H1 (cell line): ENCODE measurements around the gene FBH1. TPM values are rescaled to one million over a fixed set of nuclear protein-coding genes. Genes with fewer than 3 reads are reported as not detected.
"Not testable (repeated sequence)": the region's sequence is repeated elsewhere in the genome, so short reads cannot be mapped to it uniquely, and the experiment has no call there.

Experiments used
- CTCF ChIA-PET: fragments of 300-600 bp; sonication (Branson Sonifier 250); formaldehyde crosslinking; loops from one replicate; lab custom pipeline; 2021; ENCODE audit not compliant: partially characterized antibody; lab: Charles Lee
- POLR2A ChIA-PET: fragments of 300-600 bp; sonication (Branson Sonifier 250); formaldehyde crosslinking; loops from one replicate; lab custom pipeline; 2021; ENCODE audit warnings: inconsistent platforms; ENCODE audit not compliant: partially characterized antibody; lab: Charles Lee
- DNase-seq, 2 experiments: peaks; one replicate each; pipeline versions ENCODE4 v3.0.0 to v3.0.0-alpha.2; 2010 to 2022; ENCODE audit warnings: low spot score in 2 of 2, low read depth in 1 of 2, mixed read lengths in 1 of 2
- FAIRE-seq: peaks from 2 replicates; lab custom pipeline; 2011; peaks lifted over from hg19 to GRCh38; lab: Jason Lieb, UNC
- H2AFZ ChIP-seq: 2 replicates; pipeline ENCODE4 v1.8.1; 2012; ENCODE audit warnings: low read length, inconsistent platforms
- H2AK5ac ChIP-seq: 2 replicates; pipeline ENCODE4 v1.6.1; 2013; ENCODE audit warnings: low read depth, low read length
- H2BK120ac ChIP-seq: replicated peaks from 2 replicates; pipeline ENCODE3; 2013; ENCODE audit warnings: low read depth, low read length, inconsistent platforms
- H2BK12ac ChIP-seq: 2 replicates; pipeline ENCODE4 v1.6.1; 2013; ENCODE audit warnings: low read depth, low read length
- H2BK15ac ChIP-seq: 2 replicates; pipeline ENCODE4 v1.6.1; 2013; ENCODE audit warnings: low read length
- H2BK20ac ChIP-seq: 2 replicates; pipeline ENCODE4 v1.6.1; 2013; ENCODE audit warnings: low read length
- H2BK5ac ChIP-seq: 2 replicates; pipeline ENCODE4 v1.6.1; 2013; ENCODE audit warnings: low read depth, low read length
- H3K14ac ChIP-seq: 2 replicates; pipeline ENCODE4 v1.6.1; 2013; ENCODE audit warnings: inconsistent platforms; ENCODE audit not compliant: insufficient read length
- H3K18ac ChIP-seq: 2 replicates; pipeline ENCODE4 v1.6.1; 2013; ENCODE audit warnings: low read length; ENCODE audit errors: extremely low read depth
- H3K23ac ChIP-seq: 2 replicates; pipeline ENCODE4 v1.6.1; 2013; ENCODE audit warnings: inconsistent platforms; ENCODE audit not compliant: insufficient read length
- H3K23me2 ChIP-seq: 2 replicates; pipeline ENCODE4 v1.6.1; 2013; ENCODE audit warnings: low read depth, low read length
- H3K27ac ChIP-seq: 2 replicates; pipeline ENCODE4 v1.6.1; 2011; ENCODE audit warnings: low read depth, low read length, inconsistent platforms
- H3K27me3 ChIP-seq, 4 experiments: replicated peaks in 1 of 4; 1 replicate in 1 of 4; 2 replicates in 3 of 4; pipeline versions ENCODE4 v1.6.1 to v1.8.1; 2011 to 2013; ENCODE audit warnings: low read length in 3 of 4, mild to moderate bottlenecking in 3 of 4, inconsistent platforms in 2 of 4, mixed read lengths in 2 of 4, moderate library complexity in 1 of 4; ENCODE audit not compliant: control insufficient read depth in 3 of 4, insufficient read depth in 3 of 4; ENCODE audit errors: extremely low read depth in 1 of 4
- H3K36me3 ChIP-seq, 4 experiments: 2 replicates each; pipeline versions ENCODE4 v1.6.1 to v1.8.1; 2011 to 2013; ENCODE audit warnings: mild to moderate bottlenecking in 4 of 4, low read length in 3 of 4, moderate library complexity in 2 of 4, control low read depth in 1 of 4, inconsistent platforms in 1 of 4; ENCODE audit not compliant: insufficient read depth in 4 of 4, control insufficient read depth in 2 of 4
- H3K4ac ChIP-seq: replicated peaks from 2 replicates; pipeline ENCODE3; 2013; ENCODE audit warnings: low read length, low read depth, mixed read lengths, inconsistent platforms; ENCODE audit not compliant: insufficient read length
- H3K4me1 ChIP-seq, 4 experiments: replicated peaks in 1 of 4; 1 replicate in 1 of 4; 2 replicates in 3 of 4; pipeline versions ENCODE4 v1.6.1 to v1.8.1; 2011 to 2013; ENCODE audit warnings: low read length in 3 of 4, inconsistent platforms in 2 of 4, mixed read lengths in 1 of 4; ENCODE audit not compliant: insufficient read depth in 4 of 4, control insufficient read depth in 3 of 4
- H3K4me2 ChIP-seq, 2 experiments: 2 replicates each; pipeline versions ENCODE4 v1.6.1 to v1.8.1; 2011 to 2013; ENCODE audit warnings: low read depth in 2 of 2, low read length in 2 of 2, control low read depth in 1 of 2, inconsistent platforms in 1 of 2, mild to moderate bottlenecking in 1 of 2; ENCODE audit not compliant: insufficient read depth in 1 of 2
- H3K4me3 ChIP-seq, 4 experiments: fragments of 200-600, 300-600 bp in 1 of 4; sonication (generic), shearing (Covaris generic), sonication (Bioruptor Twin) in 1 of 4; 2 replicates each; pipeline versions ENCODE4 v1.5.1 to v1.8.1; 2011 to 2016; ENCODE audit warnings: low read length in 4 of 4, low read depth in 3 of 4, control low read depth in 2 of 4, inconsistent platforms in 2 of 4, mild to moderate bottlenecking in 2 of 4, mixed read lengths in 1 of 4, moderate library complexity in 1 of 4; ENCODE audit not compliant: insufficient read depth in 2 of 4; ENCODE audit errors: extremely low read depth in 1 of 4
- H3K56ac ChIP-seq: replicated peaks from 2 replicates; pipeline ENCODE3; 2013; ENCODE audit warnings: low read depth, mild to moderate bottlenecking, mixed read lengths, low read length, inconsistent platforms; ENCODE audit not compliant: insufficient read length
- H3K79me1 ChIP-seq: 2 replicates; pipeline ENCODE4 v1.6.1; 2013; ENCODE audit warnings: low read depth, low read length, control low read depth
- H3K79me2 ChIP-seq, 2 experiments: 2 replicates each; pipeline versions ENCODE4 v1.6.1 to v1.8.1; 2012 to 2013; ENCODE audit warnings: low read length in 2 of 2, mild to moderate bottlenecking in 2 of 2, inconsistent platforms in 1 of 2; ENCODE audit not compliant: insufficient read depth in 2 of 2, control insufficient read depth in 1 of 2
- H3K9ac ChIP-seq, 4 experiments: replicated peaks in 1 of 4; 1 replicate in 1 of 4; 2 replicates in 3 of 4; pipeline versions ENCODE4 v1.6.1 to v1.8.1; 2011 to 2013; ENCODE audit warnings: low read depth in 3 of 4, low read length in 3 of 4, control low read depth in 2 of 4, mild to moderate bottlenecking in 2 of 4, moderate library complexity in 2 of 4, inconsistent platforms in 1 of 4; ENCODE audit errors: extremely low read depth in 1 of 4
- H3K9me3 ChIP-seq, 2 experiments: 2 replicates each; pipeline versions ENCODE4 v1.6.1 to v1.8.1; 2012 to 2013; ENCODE audit warnings: mild to moderate bottlenecking in 2 of 2, moderate library complexity in 2 of 2, control low read depth in 1 of 2, inconsistent platforms in 1 of 2, low read depth in 1 of 2, low read length in 1 of 2, mixed read lengths in 1 of 2; ENCODE audit not compliant: insufficient read depth in 2 of 2
- H4K20me1 ChIP-seq, 2 experiments: replicated peaks in 1 of 2; 2 replicates each; pipeline versions ENCODE3 to v1.8.1; 2011 to 2013; ENCODE audit warnings: inconsistent platforms in 2 of 2, low read length in 2 of 2, mild to moderate bottlenecking in 1 of 2; ENCODE audit not compliant: insufficient read depth in 2 of 2, control insufficient read depth in 1 of 2
- H4K5ac ChIP-seq: 2 replicates; pipeline ENCODE4 v1.6.1; 2013; ENCODE audit warnings: low read length, low read depth, mixed read lengths, inconsistent platforms; ENCODE audit not compliant: insufficient read length
- H4K8ac ChIP-seq: 2 replicates; pipeline ENCODE4 v1.8.0; 2013; ENCODE audit warnings: mild to moderate bottlenecking, moderate library complexity, low read length, inconsistent platforms; ENCODE audit not compliant: insufficient read depth; ENCODE audit errors: extremely low read depth
- H4K91ac ChIP-seq: replicated peaks from 2 replicates; pipeline ENCODE3; 2013; ENCODE audit warnings: low read length, mixed read lengths, inconsistent platforms; ENCODE audit not compliant: insufficient read length
- WGBS, 2 experiments: shearing (Covaris generic) in 1 of 2; methylation state at CpG; one replicate each; pipeline versions ENCODE4 v1.1.6 to v1.1.7; 2013 to 2015; ENCODE audit warnings: low lambda C conversion rate in 2 of 2, mixed read lengths in 2 of 2, inconsistent platforms in 1 of 2, low coverage in 1 of 2, missing lambda C conversion rate in 1 of 2; ENCODE audit not compliant: insufficient replicate concordance in 2 of 2, insufficient coverage in 1 of 2, insufficient read length in 1 of 2; ENCODE audit errors: extremely low coverage in 1 of 2, missing lambda C conversion rate in 1 of 2; 5-methylcytosine and 5-hydroxymethylcytosine counted together
- polyA plus RNA-seq, 7 experiments: library from polyadenylated mRNA; depleted of rRNA in 3 of 7; stranded (reverse) in 5 of 7; unstranded in 2 of 7; fragments of >200 nt in 5 of 7; fragments of 200-250 nt in 2 of 7; gene quantifications; 1 replicate in 5 of 7; 2 replicates in 1 of 7; 4 replicates in 1 of 7; pipeline versions ENCODE4 v1.2.1 to v1.2.3, GENCODE V29; 2011 to 2013; ENCODE audit warnings: missing spikeins in 2 of 7, mixed read lengths in 2 of 7
- total RNA-seq: library from RNA; stranded (reverse); fragmentation: NEBNext Ultra II Directional; extraction: Animal tissue kit (Norgen Biotek cat#: 25700); gene quantifications from 2 replicates; pipeline ENCODE4 v1.2.1, GENCODE V29; 2021

The FBH1 gene
- total and polyA plus RNA-seq, 2 of the 8 experiments (the other 6 are each of a cell fraction or from before 2014, with no cell fraction given): 31.1 to 51.8 TPM

- H3K36me3 ChIP-seq, H3K79me1 ChIP-seq, CTCF ChIA-PET, H3K79me2 ChIP-seq, H2AK5ac ChIP-seq, H2BK120ac ChIP-seq, H3K4me2 ChIP-seq, H2BK12ac ChIP-seq, H4K8ac ChIP-seq, H3K14ac ChIP-seq, H3K56ac ChIP-seq, H4K5ac ChIP-seq, H3K27ac ChIP-seq, H3K4ac ChIP-seq, H3K4me1 ChIP-seq, H3K9me3 ChIP-seq, DNase-seq, H3K18ac ChIP-seq, H3K9ac ChIP-seq, H3K4me3 ChIP-seq, H2BK5ac ChIP-seq, FAIRE-seq, H2BK15ac ChIP-seq, H4K91ac ChIP-seq, H3K27me3 ChIP-seq, H2AFZ ChIP-seq, H4K20me1 ChIP-seq, H2BK20ac ChIP-seq, H3K23ac ChIP-seq, H3K23me2 ChIP-seq: not testable (repeated sequence)
- POLR2A ChIA-PET: interaction anchor here (2.8 kb wide), 1 partner anchor 22 kb away, joined by 13 read pairs; the partner anchor contains the start of genes ANKRD16 and FBH1
- WGBS, 2 experiments: 93% methylated on average over 5 of the region's 5 CpGs; no CpG with 5 or more reads in 1 of the 2 experiments
These were observed 23.5 kb upstream of the FBH1 start for GRCh38 chr10:5866451-5867081.
